HG03039 (cell line): Measurements from ENCODE around the gene MAPKAPK2.

Source experiments
- ATAC-seq: cut with Tn5 transposase; IDR thresholded peaks from one replicate; pipeline ENCODE4 v1.9.1; 2021; ENCODE audit warnings: mild to moderate bottlenecking, moderate library complexity; ENCODE audit not compliant: unreplicated experiment

MAPKAPK2 gene

GRCh38 chr1:206702260-206702659 lies 17.6 kb downstream of the MAPKAPK2 start:
- no peak for ATAC-seq

- ATAC-seq: no peak
Measured at GRCh38 chr1:206702803-206703202, 18.1 kb downstream of the MAPKAPK2 start.

DNA sequence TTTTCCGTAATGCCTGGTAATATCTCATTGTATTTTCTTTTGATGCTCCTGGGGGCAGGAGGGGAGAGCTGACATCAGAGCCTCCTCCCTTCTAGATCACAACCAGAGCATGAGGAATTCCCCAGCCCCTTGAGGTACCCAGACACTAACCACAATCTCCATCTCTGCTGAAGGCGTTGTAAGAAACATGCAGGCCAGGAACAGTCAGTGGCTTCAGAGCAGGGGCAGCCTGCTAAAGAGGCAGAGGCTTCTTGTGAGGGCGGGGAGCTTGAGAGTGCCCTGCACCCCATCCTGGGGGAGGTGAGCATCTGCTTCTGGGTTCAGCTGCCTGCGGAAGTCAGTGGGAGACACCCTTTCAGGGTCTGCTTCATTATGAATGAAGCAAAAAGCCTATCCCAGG lies 19.0 kb downstream of the MAPKAPK2 start:
- peak; percentile 41 for ATAC-seq

DNA sequence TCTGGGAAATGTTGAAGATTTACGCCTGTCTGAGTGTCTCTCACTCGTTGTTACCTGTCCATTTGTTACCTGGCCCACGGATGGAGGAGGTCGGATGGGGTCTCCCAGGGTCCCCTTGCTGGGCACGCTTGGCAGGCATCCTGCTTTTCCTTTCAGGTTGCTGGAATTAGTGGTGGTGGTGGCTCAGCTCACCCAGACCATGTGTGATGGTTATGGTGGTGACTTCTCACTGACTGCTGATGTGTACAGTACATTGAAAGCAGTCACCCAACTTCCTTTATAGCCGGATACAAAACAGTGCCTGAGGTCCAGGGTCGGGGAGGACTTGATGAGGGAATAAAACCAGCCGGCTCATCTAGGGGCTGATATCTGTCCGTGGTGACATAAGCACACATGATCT lies 19.5 kb downstream of the MAPKAPK2 start:
- ATAC-seq: no peak

- no peak for ATAC-seq
Measured at GRCh38 chr1:206705191-206705590, 20.5 kb downstream of the MAPKAPK2 start.

- no peak for ATAC-seq
Measured at GRCh38 chr1:206705726-206706297, 21.1 kb downstream of the MAPKAPK2 start.

GRCh38 chr1:206706298-206706791 lies 21.6 kb downstream of the MAPKAPK2 start:
- ATAC-seq: no peak

DNA sequence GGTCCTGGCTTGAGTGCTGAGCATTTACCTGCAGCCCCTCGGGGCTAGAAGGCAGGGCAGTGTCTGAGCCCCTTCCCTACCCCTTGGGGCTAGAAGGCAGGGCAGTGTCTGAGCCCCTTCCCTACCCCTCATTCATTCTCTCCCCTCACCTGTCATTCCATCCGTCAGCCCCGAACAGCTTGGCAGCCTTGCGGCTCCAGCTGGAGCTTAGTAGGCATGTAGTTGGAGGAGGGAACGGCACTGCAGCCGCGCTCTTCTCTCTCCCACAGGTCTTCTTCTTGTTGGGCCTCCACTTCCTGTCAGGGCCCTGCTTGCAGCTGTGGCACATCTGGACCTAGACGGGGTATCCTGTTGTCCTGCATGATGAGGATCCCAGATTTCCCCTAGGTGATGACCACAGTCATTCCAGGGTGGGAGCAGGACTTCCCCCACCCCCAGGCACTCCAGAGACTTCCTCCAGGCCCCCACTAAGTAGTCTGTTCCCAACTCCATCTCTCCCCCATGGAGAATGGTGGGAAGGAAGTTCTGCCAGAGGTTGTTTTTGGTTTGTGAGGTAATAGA lies 22.2 kb downstream of the MAPKAPK2 start:
- no peak for ATAC-seq

DNA sequence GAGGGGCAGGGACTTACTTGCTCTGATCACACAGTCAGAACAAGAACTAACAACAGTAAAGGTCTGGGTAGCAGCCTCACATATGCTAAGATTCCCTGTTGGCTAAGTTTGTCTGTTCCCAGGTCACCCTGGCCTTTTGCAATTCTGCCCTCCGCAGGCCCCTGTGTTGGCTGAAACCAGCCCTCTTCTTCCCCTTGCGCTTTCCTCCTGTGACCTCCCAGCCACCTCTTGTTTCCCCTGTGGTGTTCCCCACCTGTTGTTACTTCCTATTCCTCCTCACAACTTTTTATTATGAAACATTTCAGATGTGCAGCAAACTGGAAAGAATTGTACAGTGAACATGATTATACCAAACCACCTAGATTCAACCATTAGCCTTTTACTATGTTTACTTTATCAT lies 23.4 kb downstream of the MAPKAPK2 start:
- ATAC-seq: no peak

DNA sequence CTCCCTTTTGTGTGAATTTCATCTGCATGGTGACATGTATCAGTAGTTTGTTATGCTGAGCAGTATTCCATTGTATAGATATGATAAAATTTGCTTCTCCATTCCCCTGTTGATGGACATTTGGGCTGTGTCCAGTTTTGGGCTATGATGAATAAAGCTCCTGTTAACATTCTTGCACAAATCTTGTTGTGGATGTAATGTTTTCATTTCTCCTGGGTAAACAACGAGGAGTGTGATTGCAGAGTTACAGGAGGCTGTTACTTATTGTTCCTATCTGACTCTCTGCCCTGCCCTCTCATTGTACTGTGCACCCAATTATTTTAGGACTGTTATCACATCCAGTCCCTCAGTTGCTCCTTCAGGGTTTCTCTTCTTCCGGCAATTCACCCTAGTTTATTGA lies 24.2 kb downstream of the MAPKAPK2 start:
- ATAC-seq: no peak

- no peak for ATAC-seq
Measured at GRCh38 chr1:206709322-206709721, 24.6 kb downstream of the MAPKAPK2 start.

DNA sequence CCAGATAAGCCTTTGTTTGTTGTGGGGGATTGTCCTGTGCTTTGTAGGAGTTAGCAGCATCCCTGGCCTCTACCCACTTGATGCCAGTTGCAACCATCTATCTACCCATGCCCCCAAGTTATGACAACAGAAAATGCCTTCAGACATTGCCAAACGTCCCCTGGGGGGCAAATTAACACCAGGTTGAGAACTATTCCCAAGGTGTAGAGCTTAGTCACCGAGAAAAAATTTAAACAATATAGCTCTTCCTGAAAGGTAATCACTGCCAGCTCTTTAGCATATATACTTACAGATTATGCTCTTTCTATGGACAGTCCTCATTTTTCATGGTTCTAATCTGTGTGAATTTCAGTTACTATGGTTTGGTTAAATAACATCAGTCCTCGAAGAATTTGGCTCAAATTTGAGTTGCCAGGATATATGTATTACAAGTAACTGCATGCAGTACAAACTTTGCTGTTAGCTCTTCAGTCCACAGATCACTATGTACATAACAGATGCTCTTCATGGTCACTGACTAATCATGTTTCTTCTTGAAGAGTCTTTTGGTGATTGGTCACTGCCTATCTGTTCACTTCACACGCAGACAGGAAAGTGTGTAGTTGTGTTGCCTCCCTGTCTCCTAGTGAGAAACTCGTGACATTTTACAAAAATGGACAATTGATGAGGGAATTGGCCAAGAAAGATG lies 25.2 kb downstream of the MAPKAPK2 start:
- ATAC-seq: no peak

- ATAC-seq: no peak
Measured at GRCh38 chr1:206710460-206710823, 25.7 kb downstream of the MAPKAPK2 start.

- ATAC-seq: no peak
Measured at GRCh38 chr1:206713070-206713469, 28.4 kb downstream of the MAPKAPK2 start.

- ATAC-seq: no peak
Measured at GRCh38 chr1:206713910-206714312, 29.2 kb downstream of the MAPKAPK2 start.

DNA sequence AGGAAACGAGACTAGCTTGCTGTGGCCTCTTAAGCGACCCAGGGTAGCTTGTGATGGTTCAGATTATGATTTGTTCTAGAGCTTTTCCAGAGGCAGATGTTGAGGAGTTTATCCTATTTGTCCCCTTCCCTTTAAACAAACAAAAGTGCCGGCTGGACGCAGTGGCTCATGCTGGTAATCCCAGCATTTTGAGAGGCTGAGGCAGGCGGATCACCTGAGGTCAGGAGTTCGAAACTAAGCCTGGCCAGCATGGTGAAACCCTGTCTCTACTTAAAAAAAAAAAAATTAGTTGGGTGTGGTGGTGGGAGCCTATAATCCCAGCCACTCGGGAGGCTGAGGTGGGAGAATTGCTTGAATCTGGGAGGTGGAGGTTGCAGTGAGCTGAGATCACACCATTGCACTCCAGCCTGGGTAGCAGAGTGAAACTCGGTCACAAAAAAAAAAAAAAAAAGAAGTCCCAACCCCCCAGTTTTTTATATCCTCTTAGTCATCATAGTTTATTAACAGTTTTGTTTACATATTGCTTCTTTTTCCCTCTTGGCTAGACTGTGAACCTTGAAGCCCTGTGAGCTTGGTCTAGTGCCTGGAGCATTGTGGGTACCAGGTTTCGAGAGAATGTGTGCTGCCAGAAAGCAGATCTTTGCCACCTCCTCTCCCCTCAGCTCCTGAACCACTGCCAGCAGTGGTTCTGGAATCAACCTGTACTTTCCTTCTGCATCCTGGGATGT lies 29.8 kb downstream of the MAPKAPK2 start:
- ATAC-seq: no peak

GRCh38 chr1:206715120-206715519 lies 30.4 kb downstream of the MAPKAPK2 start:
- ATAC-seq: no peak

- no peak for ATAC-seq
Measured at GRCh38 chr1:206715552-206716158, 30.9 kb downstream of the MAPKAPK2 start.

- no peak for ATAC-seq
Measured at GRCh38 chr1:206716159-206716869, 31.6 kb downstream of the MAPKAPK2 start.

- ATAC-seq: peak; percentile 67
Measured at GRCh38 chr1:206716870-206717673, 32.4 kb downstream of the MAPKAPK2 start.
